ENCODE data around the gene EID2.

Gene EID2

GRCh38 chr19:39555883-39556282 is 15.9 kb upstream of the EID2 start:
- Histone ChIP-seq H3K9me3 (ENCODE audit: control insufficient read depth, insufficient read depth, low read length) (no peaks in the 10 kb centered on the region), H3K27me3 (ENCODE audit: control insufficient read depth, low read length) (peaks cover 24% of the 10 kb centered on the region), H3K79me2 (ENCODE audit: control insufficient read depth, low read length) (no peaks in the 10 kb centered on the region), H3K4me3 (ENCODE audit: low read length) (no peak overlapping the region), H3K36me3 (ENCODE audit: control insufficient read depth, low read length) (no peaks in the 10 kb centered on the region), H3K9me2 (replicated peaks; ENCODE audit: control insufficient read depth, low read length) (no peaks in the 10 kb centered on the region), H3K4me2 (ENCODE audit: low read length) (no peak overlapping the region), H3K27ac (ENCODE audit: low read depth, low read length) (no peak overlapping the region), H3K4me1 (ENCODE audit: control insufficient read depth, low read length) (peaks cover 15% of the 10 kb centered on the region), H4K20me1 (ENCODE audit: control insufficient read depth, insufficient read depth, low read depth, low read length) (no peaks in the 10 kb centered on the region), H3F3A (ENCODE audit: control insufficient read depth, insufficient read depth) (no peaks in the 10 kb centered on the region)
- TF ChIP-seq EZH2phosphoT487 (IDR thresholded peaks at IDR 0.05; ENCODE audit: borderline replicate concordance, low read length) = no peak
- TF ChIP-seq, protein P1, sequence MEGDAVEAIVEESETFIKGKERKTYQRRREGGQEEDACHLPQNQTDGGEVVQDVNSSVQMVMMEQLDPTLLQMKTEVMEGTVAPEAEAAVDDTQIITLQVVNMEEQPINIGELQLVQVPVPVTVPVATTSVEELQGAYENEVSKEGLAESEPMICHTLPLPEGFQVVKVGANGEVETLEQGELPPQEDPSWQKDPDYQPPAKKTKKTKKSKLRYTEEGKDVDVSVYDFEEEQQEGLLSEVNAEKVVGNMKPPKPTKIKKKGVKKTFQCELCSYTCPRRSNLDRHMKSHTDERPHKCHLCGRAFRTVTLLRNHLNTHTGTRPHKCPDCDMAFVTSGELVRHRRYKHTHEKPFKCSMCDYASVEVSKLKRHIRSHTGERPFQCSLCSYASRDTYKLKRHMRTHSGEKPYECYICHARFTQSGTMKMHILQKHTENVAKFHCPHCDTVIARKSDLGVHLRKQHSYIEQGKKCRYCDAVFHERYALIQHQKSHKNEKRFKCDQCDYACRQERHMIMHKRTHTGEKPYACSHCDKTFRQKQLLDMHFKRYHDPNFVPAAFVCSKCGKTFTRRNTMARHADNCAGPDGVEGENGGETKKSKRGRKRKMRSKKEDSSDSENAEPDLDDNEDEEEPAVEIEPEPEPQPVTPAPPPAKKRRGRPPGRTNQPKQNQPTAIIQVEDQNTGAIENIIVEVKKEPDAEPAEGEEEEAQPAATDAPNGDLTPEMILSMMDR (IDR thresholded peaks at IDR 0.05; ENCODE audit: low read depth, low read length, poor library complexity, severe bottlenecking) = no peak

DNA sequence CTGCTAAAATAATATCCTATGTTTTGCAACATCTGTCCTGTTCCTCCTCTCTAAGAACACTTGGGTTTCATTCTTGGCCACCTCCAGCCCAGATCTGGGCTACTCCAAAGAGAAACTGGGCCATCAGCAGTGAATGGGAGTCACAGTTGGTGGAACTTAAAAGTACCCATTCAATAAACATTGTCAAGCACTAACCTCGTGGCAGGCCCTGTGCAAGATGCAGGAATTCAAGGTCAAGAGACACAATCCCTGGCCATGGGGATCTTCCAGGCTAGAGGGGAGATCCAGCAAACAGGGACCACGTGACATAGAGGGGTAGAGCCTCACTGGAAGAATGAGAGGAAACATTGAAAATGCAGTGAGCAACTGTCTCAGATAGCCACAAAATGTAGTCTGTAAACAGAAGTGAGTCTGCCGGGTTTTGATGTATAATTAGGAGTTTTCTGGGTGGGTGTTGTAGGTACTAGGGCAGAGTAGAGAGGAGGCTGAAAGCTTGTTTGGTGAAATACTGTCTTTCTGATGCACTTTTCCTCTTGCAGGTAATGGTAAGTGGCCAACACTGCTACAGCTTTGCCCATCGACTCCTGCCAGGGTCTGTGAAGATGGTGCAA is 14.8 kb upstream of the EID2 start:
- no peaks in the 10 kb centered on the region for H3K36me3 ChIP-seq (ENCODE audit: control insufficient read depth, low read length)
- H3K4me1 ChIP-seq (ENCODE audit: control insufficient read depth, low read length) = peaks cover 15% of the 10 kb centered on the region
- no peaks in the 10 kb centered on the region for H3K9me3 ChIP-seq (ENCODE audit: control insufficient read depth, insufficient read depth, low read length)
- H3K4me2 ChIP-seq (ENCODE audit: low read length) = no peak overlapping the region
- H4K20me1 ChIP-seq (ENCODE audit: control insufficient read depth, insufficient read depth, low read depth, low read length) = no peaks in the 10 kb centered on the region
- no peak for TF ChIP-seq EZH2phosphoT487 (IDR thresholded peaks at IDR 0.05; ENCODE audit: borderline replicate concordance, low read length)
- TF ChIP-seq, protein P1 (IDR thresholded peaks at IDR 0.05; ENCODE audit: low read depth, low read length, poor library complexity, severe bottlenecking) = no peak
- H3F3A ChIP-seq (ENCODE audit: control insufficient read depth, insufficient read depth) = no peaks in the 10 kb centered on the region
- H3K9me2 ChIP-seq (replicated peaks; ENCODE audit: control insufficient read depth, low read length) = no peaks in the 10 kb centered on the region
- H3K79me2 ChIP-seq (ENCODE audit: control insufficient read depth, low read length) = no peaks in the 10 kb centered on the region
- H3K4me3 ChIP-seq (ENCODE audit: low read length) = no peak overlapping the region
- H3K27me3 ChIP-seq (ENCODE audit: control insufficient read depth, low read length) = peaks cover 24% of the 10 kb centered on the region
- no peak overlapping the region for H3K27ac ChIP-seq (ENCODE audit: low read depth, low read length)

DNA sequence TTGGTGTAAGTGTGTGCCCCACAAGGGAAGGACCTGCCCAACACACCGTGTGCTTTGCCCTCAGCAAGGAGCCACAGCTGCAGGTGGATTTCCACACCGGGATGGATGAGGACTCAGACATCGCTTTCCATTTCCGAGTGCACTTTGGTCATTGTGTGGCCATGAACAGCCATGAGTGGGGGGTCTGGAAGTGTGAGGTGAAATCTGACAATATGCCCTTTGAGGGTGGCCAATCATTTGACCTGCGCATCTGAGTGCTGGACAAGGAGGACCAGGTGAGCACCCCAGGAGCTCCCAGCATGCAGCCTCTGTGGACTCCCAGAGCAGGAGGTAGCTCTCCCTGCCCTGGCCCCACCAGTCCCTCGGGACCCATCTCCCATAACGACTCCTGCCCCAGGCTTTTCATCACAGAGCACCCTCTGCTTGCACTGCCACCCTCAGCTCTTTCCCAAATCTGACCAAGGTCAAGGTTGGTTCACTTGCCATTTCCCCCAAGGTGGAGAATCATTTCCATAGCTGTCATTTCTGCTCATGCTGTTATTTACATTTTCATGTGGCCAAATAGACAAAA is 13.2 kb upstream of the EID2 start:
- H4K20me1 ChIP-seq (ENCODE audit: control insufficient read depth, insufficient read depth, low read depth, low read length) = no peaks in the 10 kb centered on the region
- no peaks in the 10 kb centered on the region for H3K79me2 ChIP-seq (ENCODE audit: control insufficient read depth, low read length)
- no peak overlapping the region for H3K27ac ChIP-seq (ENCODE audit: low read depth, low read length)
- H3K4me3 ChIP-seq (ENCODE audit: low read length) = no peak overlapping the region
- peaks cover 19% of the 10 kb centered on the region for H3K27me3 ChIP-seq (ENCODE audit: control insufficient read depth, low read length)
- TF ChIP-seq, protein P1 (IDR thresholded peaks at IDR 0.05; ENCODE audit: low read depth, low read length, poor library complexity, severe bottlenecking) = no peak
- TF ChIP-seq EZH2phosphoT487 (IDR thresholded peaks at IDR 0.05; ENCODE audit: borderline replicate concordance, low read length) = no peak
- no peak overlapping the region for H3K4me2 ChIP-seq (ENCODE audit: low read length)
- no peaks in the 10 kb centered on the region for H3F3A ChIP-seq (ENCODE audit: control insufficient read depth, insufficient read depth)
- H3K9me3 ChIP-seq (ENCODE audit: control insufficient read depth, insufficient read depth, low read length) = no peaks in the 10 kb centered on the region
- H3K4me1 ChIP-seq (ENCODE audit: control insufficient read depth, low read length) = peaks cover 15% of the 10 kb centered on the region
- no peaks in the 10 kb centered on the region for H3K9me2 ChIP-seq (replicated peaks; ENCODE audit: control insufficient read depth, low read length)
- no peaks in the 10 kb centered on the region for H3K36me3 ChIP-seq (ENCODE audit: control insufficient read depth, low read length)
